ENCODE measurements around the gene FADS3.

GRCh38 chr11:61911701-61912529, 20.6 kb upstream of the FADS3 start:
- TF ChIP-seq CTCF (IDR thresholded peaks at IDR 0.05), result no peak
- no peak for TF ChIP-seq POLR2A (IDR thresholded peaks at IDR 0.05)

All from testis (tissue), 2 donors.